Esophagus mucosa (tissue), 1 donor: ENCODE measurements around the gene HERC5. TPM values are rescaled to one million over a fixed set of nuclear protein-coding genes. Genes with fewer than 3 reads are reported as not detected.
"Not testable (repeated sequence)": the region's sequence is repeated elsewhere in the genome, so short reads cannot be mapped to it uniquely, and the experiment has no call there.

Experiments used
- ATAC-seq: fragments of 200-7000 bp; cut with Tn5 transposase; one replicate; pipeline ENCODE4 v1.9.1; 2020
- total RNA-seq: library from RNA; stranded (reverse); gene quantifications from one replicate; pipeline ENCODE4 v1.2.4, GENCODE V29; 2023
- donor health status: DM: yes; HTN: yes; CAD: no.

The HERC5 gene
- total RNA-seq: 0.80 TPM

DNA sequence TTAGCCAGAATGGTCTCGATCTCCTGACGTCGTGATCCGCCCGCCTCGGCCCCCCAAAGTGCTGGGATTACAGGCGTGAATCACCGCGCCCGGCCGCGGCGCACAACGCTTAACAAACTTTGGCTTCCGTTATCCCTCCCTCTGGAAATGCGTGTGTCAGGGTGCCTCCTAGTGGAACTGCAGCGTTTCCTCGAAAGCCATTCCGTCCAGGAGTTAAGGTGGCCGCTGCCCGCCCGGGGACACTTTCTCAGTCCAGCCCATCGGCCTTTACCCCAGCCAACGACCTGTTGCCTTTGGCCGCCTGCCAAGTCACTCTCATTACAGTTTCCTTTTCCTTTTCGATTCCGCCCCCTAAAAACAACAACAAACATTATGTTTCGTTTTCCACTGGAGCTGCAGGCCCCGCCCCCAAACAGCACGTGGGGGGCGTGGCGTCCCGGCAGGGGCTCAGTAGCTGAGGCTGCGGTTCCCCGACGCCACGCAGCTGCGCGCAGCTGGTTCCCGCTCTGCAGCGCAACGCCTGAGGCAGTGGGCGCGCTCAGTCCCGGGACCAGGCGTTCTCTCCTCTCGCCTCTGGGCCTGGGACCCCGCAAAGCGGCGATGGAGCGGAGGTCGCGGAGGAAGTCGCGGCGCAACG, at the start of gene HERC5:
Gene HERC5 (plus strand): TSS at position 450 of the 637 bp plus-strand sequence. CDS start 151 bp downstream, at position 601.
- ATAC-seq: peak; percentile 95

DNA sequence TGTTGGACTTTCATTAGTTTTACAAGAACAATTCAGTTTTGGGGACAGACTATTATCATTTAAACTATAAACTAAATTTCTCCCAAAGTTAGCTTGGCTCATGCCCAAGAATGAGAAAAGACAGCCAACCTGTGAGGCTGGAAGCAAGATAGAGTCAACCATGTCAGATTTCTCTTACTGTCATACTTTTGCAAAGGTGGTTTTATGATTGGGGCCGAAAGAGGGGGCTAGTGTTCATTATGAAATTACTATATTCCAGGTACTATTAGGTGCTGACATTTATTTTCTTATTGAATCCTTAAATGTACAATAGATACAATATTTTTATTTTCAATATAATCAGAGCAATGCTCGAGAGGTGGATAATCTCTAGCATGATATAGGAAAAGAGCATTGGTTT, 47.7 kb upstream of the HERC5 start:
- no peak for ATAC-seq

DNA sequence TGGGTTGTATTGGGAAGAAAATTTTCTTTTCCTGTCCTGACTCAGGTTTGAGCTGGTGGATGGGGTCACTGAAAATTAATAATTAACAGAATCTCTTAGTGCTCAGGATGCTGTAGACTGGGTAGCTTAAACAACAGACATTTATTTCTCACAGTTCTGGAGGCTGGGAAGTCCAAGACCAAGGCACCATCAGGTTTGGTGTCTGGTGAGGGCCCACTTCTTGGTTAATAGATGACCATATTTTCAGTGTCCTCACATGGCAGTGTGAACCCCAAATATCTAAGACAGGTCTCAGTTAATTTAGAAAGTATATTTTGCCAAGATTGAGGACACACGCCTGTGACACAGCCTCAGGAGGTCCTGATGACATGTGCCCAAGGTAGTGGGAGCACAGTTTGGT, 47.1 kb upstream of the HERC5 start:
- no peak for ATAC-seq

DNA sequence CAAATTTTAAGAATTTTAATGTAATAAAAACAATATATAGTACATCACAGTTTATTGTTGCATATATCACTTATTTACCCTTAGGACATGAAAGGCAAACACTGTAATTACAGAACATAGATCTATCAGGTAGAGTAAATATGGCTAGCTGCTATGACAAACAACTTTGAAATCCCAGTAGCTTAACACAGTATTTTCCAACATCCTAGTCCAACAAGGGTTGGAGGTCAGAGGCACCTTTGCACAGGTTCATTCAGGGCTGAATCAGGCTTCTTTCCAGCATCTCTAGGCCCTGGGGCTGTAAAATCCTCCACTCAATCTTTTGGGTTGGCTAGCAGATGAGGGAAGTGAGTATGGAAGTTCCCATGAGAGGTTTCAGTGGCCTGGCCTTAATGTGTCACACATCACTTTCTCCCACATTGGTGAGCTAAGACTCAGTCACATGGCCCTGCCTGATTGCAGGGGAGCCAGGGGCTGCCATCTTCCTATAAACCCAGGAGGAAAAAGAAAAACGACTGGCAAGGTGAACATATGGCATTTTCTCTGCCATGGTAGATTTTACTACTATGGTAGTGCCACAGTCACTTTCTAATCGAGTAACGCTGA, 45.3 kb upstream of the HERC5 start:
- ATAC-seq: no peak

DNA sequence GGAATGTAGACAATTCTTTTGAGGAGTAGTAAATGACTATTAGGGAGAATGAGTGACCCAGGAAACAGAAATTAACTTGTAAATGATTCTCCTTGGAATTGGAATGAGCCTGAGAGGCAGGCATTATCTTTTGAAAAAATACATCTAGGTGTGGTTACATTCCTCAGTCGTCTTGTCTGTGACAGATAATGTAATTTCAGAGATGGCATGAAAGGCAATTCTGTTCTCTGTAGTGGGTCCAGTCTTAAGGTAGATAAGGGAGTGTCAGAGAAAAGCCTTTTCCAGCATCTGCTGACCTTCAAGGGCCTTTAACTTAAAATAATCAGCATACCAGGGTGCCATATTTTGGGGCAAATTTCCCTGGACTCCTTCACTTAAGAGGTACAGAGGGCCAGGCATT, 43.1 kb upstream of the HERC5 start:
- ATAC-seq: no peak

DNA sequence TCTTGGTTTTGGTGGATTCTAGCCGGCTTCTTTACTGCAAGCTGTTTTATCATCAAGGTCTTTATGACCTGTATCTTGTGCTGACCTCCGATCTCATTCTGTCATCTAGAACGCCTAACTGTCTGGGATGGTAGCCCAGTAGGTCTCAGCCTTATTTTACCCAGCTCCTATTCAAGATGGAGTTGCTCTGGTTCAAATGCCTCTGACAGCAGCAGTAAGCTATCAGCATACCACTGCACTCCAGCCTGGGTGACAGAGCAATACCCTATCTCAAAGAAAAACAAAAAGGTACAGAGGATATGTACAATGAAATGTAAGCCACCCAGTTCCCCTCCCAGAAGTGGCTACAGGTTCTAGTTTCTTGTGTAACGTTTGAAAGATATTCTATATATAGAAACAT, 42.2 kb upstream of the HERC5 start:
- ATAC-seq: no peak

DNA sequence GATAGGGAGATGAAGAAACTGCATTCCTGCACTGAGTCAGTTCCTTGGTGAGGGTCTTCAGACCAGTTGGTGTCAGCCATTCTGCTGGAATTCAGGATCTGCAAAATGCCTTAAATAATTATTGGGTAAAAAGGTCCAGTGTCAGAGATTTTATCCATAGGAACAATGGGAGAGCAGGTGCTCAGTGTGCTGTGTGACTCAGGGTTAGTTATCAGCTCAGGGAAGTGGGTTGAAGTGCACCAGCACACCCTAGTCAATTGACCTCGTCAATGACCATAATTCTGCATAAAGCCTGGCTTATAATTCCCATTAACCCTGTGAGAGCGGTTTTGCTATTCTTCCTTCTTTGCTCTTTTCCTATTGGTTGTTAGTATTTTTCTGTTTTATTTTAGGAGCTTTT, 40.9 kb upstream of the HERC5 start:
- peak; percentile 54 for ATAC-seq

DNA sequence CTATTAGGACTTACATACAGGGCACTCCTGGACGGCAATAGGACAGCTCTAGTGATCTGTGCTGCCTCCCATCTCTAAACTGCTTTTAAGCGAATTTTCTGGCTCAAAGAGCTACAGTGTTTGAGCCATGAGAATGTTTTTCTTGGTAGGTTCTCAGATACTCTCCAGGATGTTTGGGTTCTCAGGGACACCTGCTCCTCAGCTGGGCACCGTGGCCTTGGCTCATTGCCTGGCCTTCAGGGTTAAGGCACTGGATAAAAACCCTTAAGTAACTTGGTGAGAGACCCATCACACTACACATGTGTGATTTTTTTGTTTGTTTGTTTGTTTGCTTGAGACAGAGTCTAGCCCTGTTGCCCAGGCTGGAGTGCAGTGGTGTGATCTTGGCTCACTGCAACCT, 38.5 kb upstream of the HERC5 start:
- ATAC-seq: no peak

DNA sequence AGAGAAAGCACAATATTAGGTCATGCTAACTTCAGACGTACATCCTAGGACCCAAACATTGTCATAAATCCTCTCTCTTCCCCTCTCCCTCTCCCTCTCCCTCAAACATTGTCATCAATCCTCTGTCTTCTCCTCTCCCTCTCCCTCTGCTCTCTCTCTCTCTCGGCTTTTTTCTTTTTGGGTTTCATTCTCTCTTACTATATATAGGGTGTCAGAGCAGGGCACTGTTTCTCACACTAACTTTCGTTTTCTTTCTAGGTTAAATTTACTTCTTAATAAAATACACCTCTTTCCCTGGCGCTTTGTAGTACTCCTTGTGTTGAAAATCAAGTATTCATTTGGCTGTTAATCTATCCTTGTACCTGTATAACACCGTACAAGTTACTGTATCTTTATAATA, 37.0 kb upstream of the HERC5 start:
- no peak for ATAC-seq

DNA sequence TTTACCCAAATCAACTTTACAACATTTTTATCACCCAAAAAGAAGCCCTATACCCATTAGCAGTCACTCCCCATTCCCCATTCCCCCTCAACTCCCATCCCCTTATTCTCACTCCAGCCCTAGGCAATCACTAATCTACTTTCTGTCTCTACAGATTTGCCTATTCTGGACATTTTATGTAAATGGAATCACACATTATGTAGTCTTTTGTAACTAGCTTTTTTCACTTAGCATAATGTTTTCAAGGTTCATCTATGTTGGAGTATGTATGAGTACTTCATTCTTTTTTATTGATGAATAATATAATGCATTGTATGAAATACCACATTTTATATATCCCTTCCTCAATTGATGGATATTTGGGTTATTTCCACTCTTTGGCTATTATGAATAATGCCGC, 36.1 kb upstream of the HERC5 start:
- no peak for ATAC-seq

DNA sequence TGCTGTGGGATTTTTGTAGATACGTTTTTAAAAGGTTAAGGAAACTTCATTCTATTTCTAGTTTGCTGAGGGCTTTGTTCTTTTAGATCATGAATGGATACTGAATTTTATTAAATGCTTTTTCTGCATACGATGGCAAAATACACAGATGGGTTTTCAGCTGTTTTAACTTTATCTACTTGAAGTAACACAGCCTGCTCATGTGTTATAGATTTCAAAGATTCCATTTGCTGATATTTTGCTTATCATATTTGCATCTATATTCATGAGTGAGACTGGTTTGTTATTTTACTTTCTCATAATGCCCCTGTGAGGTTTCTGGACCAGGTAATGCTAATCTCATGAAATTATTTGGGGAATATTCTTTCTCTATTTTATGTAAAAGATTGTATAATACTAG, 34.5 kb upstream of the HERC5 start:
- ATAC-seq: no peak

DNA sequence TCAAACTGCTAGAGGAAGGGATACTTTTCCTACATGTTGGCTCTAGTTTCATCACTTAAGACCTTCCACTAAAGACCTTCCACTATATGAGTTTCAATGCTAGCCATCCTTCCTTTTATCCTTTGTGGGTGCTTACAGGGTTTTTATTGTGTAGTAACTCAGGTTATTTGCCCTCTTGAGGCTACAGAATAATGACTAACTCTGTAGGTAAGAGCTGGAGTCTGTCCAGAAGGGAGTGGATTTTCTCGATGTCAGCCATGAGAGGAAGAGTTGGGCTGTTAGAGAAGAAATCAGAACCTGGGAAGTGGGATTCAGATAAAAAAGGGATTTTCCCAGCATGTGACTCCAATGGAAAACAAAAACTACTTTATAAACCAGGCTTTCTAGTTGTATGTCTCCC, 27.5 kb upstream of the HERC5 start:
- ATAC-seq: no peak

DNA sequence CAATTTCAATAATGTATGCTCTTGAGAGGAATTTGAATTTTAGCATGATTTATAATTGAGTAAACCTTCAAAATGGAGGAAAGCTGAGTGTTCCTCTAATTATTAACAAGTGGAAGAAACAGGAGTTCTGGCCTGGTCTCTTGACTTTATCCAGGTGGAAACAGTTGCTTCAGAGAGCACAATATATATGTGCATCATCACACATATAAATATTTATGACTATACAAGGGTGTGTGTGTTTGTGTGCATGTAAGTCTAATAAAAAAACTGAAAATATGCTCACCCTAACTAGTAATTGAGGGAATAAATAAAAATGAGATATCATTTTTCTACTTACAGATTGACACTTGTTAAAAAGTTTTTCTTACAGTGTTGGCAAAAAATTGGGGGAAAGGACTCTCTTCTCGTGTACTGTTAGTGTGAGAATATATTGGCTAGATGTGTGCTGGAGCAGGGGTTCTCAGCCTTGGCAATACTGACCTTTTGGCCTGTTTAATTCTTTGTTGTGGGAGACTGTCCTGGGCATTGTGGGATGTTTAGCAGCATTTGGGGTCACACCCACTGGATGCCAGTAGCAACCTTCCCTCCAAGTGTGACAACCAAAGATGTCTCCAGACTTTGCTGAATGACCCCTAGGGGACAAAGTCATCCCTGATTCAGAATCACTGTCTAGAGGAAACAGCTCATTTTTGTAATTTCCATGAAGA, 20.8 kb upstream of the HERC5 start:
- ATAC-seq: no peak

DNA sequence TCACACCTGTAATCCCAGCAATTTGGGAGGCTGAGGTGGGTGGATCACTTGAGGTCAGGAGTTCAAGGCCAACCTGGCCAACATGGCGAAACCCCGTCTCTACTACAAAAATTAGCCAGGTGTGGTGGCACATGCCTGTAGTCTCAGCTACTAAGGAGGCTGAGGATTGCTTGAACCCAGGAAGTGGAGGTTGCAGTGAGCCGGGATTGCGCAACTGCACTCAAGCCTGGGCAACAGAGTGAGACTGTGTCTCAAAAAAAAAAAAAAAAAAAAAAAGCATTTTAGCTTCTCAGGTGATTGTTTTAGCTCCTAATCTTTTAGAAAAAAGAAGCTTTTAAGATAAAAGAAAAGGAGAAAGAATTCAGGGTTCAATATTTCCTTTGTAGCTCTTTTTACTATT, 19.0 kb upstream of the HERC5 start:
- not testable (repeated sequence) for ATAC-seq

DNA sequence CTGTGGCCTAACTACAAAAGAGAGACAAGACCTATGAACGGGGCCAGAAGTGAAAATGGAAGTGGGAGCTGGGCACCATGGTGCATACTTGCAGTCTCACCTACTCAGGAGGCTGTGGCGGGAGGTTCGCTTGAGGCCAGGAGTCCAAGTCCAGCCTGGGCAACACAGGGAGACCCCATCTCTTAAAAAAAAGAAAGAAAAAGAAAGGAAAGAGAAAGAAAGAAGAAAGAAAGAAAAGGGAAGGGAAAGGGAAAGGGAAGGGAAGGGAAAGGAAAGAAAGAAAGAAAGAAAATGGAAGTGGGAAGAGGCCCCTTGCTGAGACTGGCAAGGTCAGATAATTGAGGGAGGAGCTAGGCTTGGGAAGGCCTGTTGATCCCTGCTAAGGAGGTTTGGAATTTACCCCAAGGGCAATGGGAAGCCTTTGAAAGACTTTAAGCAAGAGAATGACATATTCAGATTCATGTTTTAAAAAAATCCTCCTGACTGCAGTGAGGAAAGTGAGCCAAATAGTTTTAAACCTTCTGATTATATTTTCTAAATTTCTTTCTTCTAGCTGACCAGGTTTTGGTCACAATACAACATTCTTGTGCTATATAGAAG, 17.7 kb upstream of the HERC5 start:
- ATAC-seq: no peak

DNA sequence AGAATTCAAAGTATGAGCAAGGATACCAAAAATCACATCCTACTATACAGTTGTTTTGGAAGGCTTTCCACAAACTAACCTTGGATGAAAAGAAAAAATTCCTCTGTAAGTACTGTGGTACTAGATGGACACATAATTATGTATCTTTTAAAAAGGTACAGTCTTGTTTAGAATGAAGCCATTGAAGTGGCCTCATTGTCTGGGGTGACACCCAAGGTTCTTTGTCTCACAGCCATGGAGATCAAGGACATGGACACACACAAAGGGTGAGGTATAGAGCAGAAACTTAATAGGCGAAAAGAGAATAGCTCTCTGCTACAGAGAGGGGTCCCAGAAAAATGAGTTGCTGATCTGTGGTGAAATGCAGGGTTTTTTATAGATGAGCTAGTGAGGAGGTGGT, 16.8 kb upstream of the HERC5 start:
- ATAC-seq: no peak

DNA sequence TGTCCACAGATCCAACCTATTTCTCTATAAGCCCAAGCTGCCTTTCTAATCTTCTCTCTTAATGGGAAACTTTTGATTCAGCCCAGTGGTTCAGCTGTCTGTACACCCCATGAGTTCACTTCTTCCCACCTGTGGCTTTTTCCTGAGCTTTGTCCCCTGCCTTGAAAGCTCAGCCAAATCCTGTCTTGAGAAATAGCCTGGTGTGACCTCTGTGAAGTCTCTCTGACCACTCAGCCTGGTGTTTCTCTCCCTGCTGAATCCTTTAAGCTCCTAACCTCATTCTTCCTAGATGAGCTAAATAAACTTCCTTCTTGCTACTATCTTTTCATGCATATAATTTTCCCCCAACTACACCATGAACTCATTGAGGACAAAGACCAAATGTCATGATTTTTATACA, 15.2 kb upstream of the HERC5 start:
- ATAC-seq: no peak

DNA sequence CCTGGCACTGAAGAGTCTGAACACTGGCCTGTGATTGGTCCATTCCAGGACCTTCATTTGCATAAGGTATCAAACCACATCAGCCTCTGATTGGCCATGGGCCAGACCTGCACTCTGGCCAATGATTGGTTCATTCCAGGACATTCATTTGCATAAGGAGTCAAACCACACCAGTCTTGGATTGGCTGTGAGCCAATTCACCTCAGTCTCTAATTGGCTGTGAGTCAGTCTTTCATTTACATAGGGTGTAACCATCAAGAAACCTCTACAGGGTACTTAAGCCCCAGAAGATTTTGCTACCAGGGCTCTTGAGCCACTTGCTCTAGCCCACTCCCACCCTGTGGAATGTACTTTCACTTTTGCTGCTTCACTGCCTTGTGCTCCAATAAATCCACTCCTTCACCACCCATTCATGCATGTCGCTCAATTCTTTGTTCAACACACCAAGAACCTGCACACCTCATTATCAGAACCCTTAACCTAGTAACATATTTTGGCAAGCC, 14.2 kb upstream of the HERC5 start:
- ATAC-seq: peak; percentile 38

DNA sequence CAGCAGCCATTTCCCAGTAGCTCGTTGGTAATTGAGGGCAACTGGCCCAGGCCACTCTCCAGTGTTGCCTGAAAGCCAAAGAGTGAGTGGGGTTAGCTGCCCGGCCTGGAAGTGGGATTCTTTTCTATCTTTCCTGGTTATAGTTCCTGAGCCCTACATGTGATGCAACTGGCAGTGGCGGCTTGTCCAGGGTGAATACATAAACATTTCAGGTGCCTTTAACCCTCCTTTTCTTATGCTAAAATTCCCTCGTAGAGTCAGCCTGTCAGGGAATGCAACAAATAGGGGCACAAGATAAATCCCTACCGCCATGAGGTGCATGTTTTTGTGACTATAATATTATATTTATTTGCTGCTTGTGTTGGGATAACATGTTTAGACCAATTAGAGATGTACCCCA, 13.4 kb upstream of the HERC5 start:
- ATAC-seq: no peak

DNA sequence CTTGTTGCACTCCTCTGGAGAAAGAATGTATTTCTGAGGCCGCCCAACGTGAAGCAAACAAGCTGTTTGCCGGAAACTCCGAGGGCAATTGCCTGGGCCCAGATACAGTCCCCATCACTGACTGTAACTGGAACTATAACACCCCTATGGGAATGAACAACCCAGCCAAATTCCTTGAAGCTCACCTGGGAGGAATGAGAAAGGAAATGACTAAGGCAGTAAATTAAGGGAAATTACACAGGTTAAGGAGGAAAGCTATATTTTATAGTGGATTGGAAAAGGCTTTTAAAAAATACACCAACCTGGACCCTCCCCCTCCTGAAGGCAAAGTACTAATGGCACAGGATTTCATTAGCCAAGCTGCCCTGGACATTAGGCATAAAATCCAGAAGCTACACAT, 11.7 kb upstream of the HERC5 start:
- ATAC-seq: no peak

DNA sequence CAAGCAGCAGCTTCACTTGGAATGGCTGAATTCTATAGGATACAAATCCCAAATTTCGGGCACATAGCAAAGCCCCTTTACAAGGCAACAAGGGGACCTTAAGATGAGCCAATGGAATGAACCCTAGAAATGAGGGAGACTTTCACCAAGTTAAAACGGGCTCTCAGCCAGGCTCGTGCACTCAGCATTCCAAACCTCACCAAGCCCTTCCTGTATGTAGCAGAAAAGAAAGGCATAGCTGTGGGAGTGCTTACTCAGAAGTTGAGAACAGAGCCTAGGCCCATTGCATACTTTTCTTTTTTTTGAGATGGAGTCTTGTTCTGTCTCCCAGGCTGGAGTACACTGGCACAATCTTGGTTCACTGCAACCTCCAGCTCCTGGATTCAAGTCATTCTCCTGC, 10.8 kb upstream of the HERC5 start:
- no peak for ATAC-seq

DNA sequence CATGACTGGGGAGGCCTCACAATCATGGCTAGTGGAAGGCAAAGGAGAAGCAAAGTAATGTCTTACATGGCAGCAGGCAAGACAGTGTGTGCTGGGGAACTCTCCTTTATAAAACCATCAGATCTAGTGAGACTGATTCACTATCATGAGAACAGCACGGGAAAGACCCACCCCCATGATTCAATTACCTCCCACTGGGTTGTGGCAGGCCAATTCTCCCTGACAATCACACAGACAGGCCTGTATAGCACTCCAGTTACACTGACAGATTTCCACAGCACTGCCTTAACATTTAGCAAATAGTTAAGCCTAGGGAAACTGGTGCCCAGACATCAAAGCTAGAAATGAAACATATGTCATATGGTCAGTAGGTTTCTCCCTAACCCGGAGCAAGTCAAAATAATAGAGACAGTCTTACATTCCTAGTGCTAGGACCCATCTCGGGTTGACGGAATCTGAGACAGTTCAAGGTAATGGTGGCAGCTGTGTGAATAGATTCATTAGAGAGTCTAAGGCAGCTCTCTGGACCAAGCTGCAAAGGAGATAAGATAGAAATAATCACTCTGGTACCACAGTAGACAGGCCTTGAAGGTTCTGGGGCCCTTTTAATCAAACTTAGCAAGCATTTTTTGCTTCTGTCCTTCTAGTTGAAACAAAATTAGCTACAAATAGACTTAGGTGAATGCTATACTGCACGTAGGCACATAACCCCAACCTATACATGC, 9.4 kb upstream of the HERC5 start:
- ATAC-seq: no peak

DNA sequence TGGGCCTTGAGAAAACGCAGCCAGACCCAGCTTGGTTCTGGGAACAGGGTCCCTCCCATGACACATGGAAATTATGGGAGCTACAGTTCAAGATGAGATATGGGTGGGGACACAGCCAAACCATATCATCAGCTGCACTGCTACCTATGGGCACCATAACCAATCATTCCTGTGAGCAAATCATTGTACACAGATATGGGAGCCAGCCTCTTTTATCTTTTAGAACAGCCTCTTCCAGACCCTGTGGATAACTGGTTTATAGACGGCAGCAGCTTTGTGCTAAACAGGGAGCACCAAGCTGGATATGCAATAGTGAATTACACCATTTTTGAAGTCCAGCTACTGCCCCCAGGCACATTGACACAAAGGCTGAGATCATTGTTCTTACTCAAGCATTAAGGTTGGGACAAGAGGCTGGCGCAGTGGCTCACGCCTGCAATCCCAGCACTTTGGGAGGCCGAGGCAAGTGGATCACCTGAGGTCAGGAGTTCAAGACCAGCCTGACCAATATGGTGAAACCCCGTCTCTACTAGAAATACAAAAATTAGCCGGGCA, 8.6 kb upstream of the HERC5 start:
- ATAC-seq: not testable (repeated sequence)
